GM23248 (cell line): ENCODE results near the gene FAM163B. TPM values are rescaled to one million over a fixed set of nuclear protein-coding genes. Genes with fewer than 3 reads are reported as not detected.
"Not testable (repeated sequence)": the region's sequence is repeated elsewhere in the genome, so short reads cannot be mapped to it uniquely, and the experiment has no call there.

Source experiments
- DNase-seq: peaks from one replicate; pipeline ENCODE4 v3.0.0-alpha.2; 2015
- H2AFZ ChIP-seq: fragments of 200-600 bp; sonication (generic); 2 replicates; pipeline ENCODE4 v1.6.1; 2016; ENCODE audit warnings: antibody characterized with exemption
- H3F3A ChIP-seq: fragments of 200-600 bp; sonication (generic); 2 replicates; pipeline ENCODE4 v1.6.1; 2016; ENCODE audit warnings: mild to moderate bottlenecking, antibody characterized with exemption, mixed run types; ENCODE audit not compliant: insufficient read depth
- H3K27ac ChIP-seq: fragments of 200-600 bp; sonication (generic); 2 replicates; pipeline ENCODE4 v1.5.1; 2016; ENCODE audit warnings: mild to moderate bottlenecking
- H3K27me3 ChIP-seq: fragments of 200-600 bp; sonication (generic); replicated peaks from 2 replicates; pipeline ENCODE4 v1.6.1; 2016; ENCODE audit warnings: mild to moderate bottlenecking; ENCODE audit not compliant: insufficient read depth
- H3K36me3 ChIP-seq: fragments of 200-600 bp; sonication (generic); 2 replicates; pipeline ENCODE4 v1.6.1; 2016; ENCODE audit warnings: low read depth, mild to moderate bottlenecking
- H3K4me1 ChIP-seq: fragments of 200-600 bp; sonication (generic); 2 replicates; pipeline ENCODE4 v1.6.1; 2016; ENCODE audit warnings: mild to moderate bottlenecking; ENCODE audit not compliant: insufficient read depth
- H3K4me2 ChIP-seq: fragments of 200-600 bp; sonication (generic); one replicate; pipeline ENCODE4 v1.6.1; 2016; ENCODE audit warnings: mild to moderate bottlenecking; ENCODE audit not compliant: unreplicated experiment
- H3K4me3 ChIP-seq: fragments of 200-600 bp; sonication (generic); 2 replicates; pipeline ENCODE4 v1.5.1; 2016; ENCODE audit warnings: mild to moderate bottlenecking
- H3K79me2 ChIP-seq: fragments of 200-600 bp; sonication (generic); 2 replicates; pipeline ENCODE4 v1.6.1; 2016; ENCODE audit warnings: mild to moderate bottlenecking; ENCODE audit not compliant: insufficient read depth
- H3K9ac ChIP-seq: fragments of 200-600 bp; sonication (generic); 2 replicates; pipeline ENCODE4 v1.6.1; 2016; ENCODE audit warnings: mild to moderate bottlenecking
- H3K9me2 ChIP-seq: fragments of 200-600 bp; sonication (generic); 2 replicates; pipeline ENCODE4 v1.6.1; 2016; ENCODE audit warnings: mixed run types, mild to moderate bottlenecking, moderate library complexity; ENCODE audit not compliant: insufficient read depth
- H3K9me3 ChIP-seq: fragments of 200-600 bp; sonication (generic); one replicate; pipeline ENCODE4 v1.6.1; 2017; ENCODE audit warnings: low read depth
- H4K20me1 ChIP-seq: fragments of 200-600 bp; sonication (generic); 2 replicates; pipeline ENCODE4 v1.6.0; 2016; ENCODE audit not compliant: insufficient read depth
- EZH2 ChIP-seq: fragments of 200-600 bp; sonication (generic); IDR thresholded peaks from 2 replicates; pipeline ENCODE4 v1.6.1; 2018; ENCODE audit warnings: antibody characterized with exemption, mild to moderate bottlenecking; ENCODE audit not compliant: insufficient read depth, poor library complexity, severe bottlenecking
- EZH2phosphoT487 ChIP-seq: fragments of 200-600 bp; sonication (generic); IDR thresholded peaks from 2 replicates; pipeline ENCODE4 v1.6.1; 2018; ENCODE audit warnings: antibody characterized with exemption, moderate library complexity, mild to moderate bottlenecking, low read depth; ENCODE audit not compliant: insufficient read depth
- WGBS, 2 experiments: methylation state at CpG; one replicate each; pipeline ENCODE4 v1.1.6; 2015 to 2017; ENCODE audit warnings: low lambda C conversion rate in 2 of 2, low coverage in 1 of 2; ENCODE audit errors: missing lambda C conversion rate in 2 of 2; 5-methylcytosine and 5-hydroxymethylcytosine counted together
- in situ Hi-C: fragments of 300-500 bp; cut with MboI; formaldehyde crosslinking; loops from 2 replicates; pipeline ENCODE4 v1.15.0; 2020
- polyA plus RNA-seq: library from polyadenylated mRNA; unstranded; fragments of >200 nt; fragmentation: Nextera tagmentation; extraction: Ambion mirVana; gene quantifications from 2 replicates; pipeline ENCODE4 v1.2.1, GENCODE V29; 2016
- total RNA-seq: library from RNA; depleted of rRNA; stranded (reverse); fragments of >200 nt; shearing (Covaris generic); gene quantifications from 2 replicates; pipeline ENCODE4 v1.2.3, GENCODE V29; 2014

FAM163B gene
- total and polyA plus RNA-seq, 2 experiments from 2014 or later: not detected

DNA sequence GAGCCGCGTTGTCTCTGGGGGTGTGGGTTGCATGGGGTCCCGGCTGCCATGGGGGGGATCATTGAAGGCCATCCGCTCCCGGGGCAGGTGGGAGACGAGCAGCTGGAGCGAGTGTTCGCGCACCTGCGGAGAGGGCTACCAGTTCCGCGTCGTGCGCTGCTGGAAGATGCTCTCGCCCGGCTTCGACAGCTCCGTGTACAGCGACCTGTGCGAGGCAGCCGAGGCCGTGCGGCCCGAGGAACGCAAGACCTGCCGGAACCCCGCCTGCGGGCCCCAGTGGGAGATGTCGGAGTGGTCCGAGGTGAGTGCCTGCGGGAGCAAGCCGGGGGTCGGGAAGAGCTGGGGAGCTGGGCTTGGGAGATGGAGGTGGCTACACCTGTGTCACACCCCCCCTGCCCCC is 41.0 kb downstream of the FAM163B start:
- Histone ChIP-seq H3K79me2 (no peaks in the 10 kb centered on the region), H3K27me3 (peaks cover 33% of the 10 kb centered on the region), H3K9me2 (no peaks in the 10 kb centered on the region), H4K20me1 (no peaks in the 10 kb centered on the region), H2AFZ (no peak overlapping the region), H3K4me2 (no peak overlapping the region), H3K9ac (no peak overlapping the region), H3K9me3 (no peaks in the 10 kb centered on the region), H3K4me1 (no peaks in the 10 kb centered on the region), H3F3A (no peaks in the 10 kb centered on the region), H3K27ac (no peak overlapping the region), H3K4me3 (no peak overlapping the region), H3K36me3 (no peaks in the 10 kb centered on the region)
- in situ Hi-C loops: no loop called here
- DNase-seq: no peak
- 94 to 98% methylated on average over 22 to 33 of the region's 33 CpGs for WGBS, 2 experiments
- no peak for TF ChIP-seq EZH2
- TF ChIP-seq EZH2phosphoT487: no peak

DNA sequence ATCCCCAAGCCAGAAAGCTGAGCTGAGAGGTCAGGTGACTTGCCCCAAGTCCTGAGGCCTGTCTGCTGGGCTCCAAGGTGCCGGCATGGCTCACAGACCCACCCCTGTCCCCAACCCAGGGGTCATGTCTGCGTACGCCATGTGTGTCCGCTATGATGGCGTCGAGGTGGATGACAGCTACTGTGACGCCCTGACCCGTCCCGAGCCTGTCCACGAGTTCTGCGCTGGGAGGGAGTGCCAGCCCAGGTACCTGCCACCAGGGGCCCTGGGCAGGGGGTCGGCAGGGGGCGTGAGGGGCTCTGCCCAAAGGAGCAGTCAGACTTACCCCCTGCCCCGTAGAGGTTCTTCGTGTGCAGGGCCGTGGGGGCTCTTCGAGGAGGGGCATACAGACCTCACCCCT is 42.4 kb downstream of the FAM163B start:
- Histone ChIP-seq H3F3A (no peaks in the 10 kb centered on the region), H3K4me1 (no peaks in the 10 kb centered on the region), H3K9me3 (no peaks in the 10 kb centered on the region), H3K27me3 (peaks cover 28% of the 10 kb centered on the region), H4K20me1 (no peaks in the 10 kb centered on the region), H3K4me2 (no peak overlapping the region), H3K4me3 (no peak overlapping the region), H3K79me2 (no peaks in the 10 kb centered on the region), H3K9me2 (no peaks in the 10 kb centered on the region), H3K27ac (no peak overlapping the region), H2AFZ (no peak overlapping the region), H3K36me3 (no peaks in the 10 kb centered on the region), H3K9ac (no peak overlapping the region)
- no peak for DNase-seq
- in situ Hi-C loops: no loop called here
- WGBS, 2 experiments: 86 to 90% methylated on average over 13 to 17 of the region's 17 CpGs
- no peak for TF ChIP-seq EZH2

DNA sequence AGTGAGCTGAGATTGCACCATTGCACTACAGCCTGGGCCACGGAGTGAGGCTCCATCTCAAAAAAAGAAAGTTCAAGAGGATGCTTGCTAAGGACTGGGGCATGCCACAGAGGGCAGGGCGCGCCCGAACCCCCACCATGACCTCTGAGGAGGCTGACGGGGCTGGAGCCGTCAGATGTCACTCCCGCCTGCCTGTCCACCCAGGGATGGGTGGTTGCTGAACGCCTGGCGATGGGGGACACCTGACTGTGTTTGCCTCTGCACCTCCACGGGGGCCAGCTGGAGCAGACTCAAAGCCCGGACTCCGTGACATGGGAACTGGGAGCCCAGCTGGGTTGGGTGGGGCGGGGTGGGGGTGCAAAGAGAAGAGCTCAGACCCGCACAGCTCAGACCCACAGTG is 42.8 kb downstream of the FAM163B start:
- H3K9ac ChIP-seq: no peak overlapping the region
- no peaks in the 10 kb centered on the region for H4K20me1 ChIP-seq
- no peaks in the 10 kb centered on the region for H3F3A ChIP-seq
- no peak for DNase-seq
- H3K4me1 ChIP-seq: no peaks in the 10 kb centered on the region
- 72 to 87% methylated on average over 13 to 14 of the region's 14 CpGs for WGBS, 2 experiments
- H3K79me2 ChIP-seq: no peaks in the 10 kb centered on the region
- H3K27ac ChIP-seq: no peak overlapping the region
- in situ Hi-C loops: no loop called here
- H3K4me2 ChIP-seq: no peak overlapping the region
- no peaks in the 10 kb centered on the region for H3K9me2 ChIP-seq
- H2AFZ ChIP-seq: no peak overlapping the region
- peaks cover 28% of the 10 kb centered on the region for H3K27me3 ChIP-seq
- no peak overlapping the region for H3K4me3 ChIP-seq
- no peaks in the 10 kb centered on the region for H3K9me3 ChIP-seq
- no peaks in the 10 kb centered on the region for H3K36me3 ChIP-seq
- TF ChIP-seq EZH2: no peak
- TF ChIP-seq EZH2phosphoT487: no peak

DNA sequence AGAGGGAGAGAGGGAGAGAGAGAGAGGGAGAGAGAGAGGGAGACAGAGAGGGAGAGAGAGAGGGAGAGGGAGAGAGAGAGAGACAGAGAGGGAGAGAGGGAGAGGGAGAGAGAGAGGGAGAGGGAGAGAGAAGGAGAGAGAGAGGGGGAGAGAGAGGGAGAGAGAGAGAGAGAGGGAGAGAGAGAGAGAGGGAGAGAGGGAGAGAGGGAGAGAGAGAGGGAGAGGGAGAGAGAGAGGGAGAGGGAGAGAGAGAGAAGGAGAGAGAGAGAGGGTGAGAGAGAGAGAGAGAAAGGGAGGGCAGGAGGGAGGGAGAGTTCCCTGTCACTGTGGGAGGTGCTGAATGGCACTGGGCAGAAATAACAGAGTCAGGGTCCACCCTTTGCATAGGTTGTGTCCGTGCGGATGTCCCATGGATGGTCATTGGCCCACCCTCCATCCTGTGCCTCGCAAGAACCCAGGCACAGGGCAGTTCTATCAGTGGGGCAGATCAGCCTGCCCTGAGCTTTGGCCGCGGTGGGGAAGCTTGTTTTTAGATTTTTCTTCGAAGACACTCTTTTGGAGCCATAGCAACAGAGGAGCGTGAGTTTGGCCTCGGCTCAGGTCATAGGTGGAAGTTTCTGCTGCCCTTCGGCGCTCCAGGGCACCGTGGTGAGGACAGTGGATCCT is 44.6 kb downstream of the FAM163B start:
- Histone ChIP-seq H3K36me3 (no peaks in the 10 kb centered on the region), H3K9me3 (no peaks in the 10 kb centered on the region), H3K27me3 (peaks cover 21% of the 10 kb centered on the region), H3K9me2 (no peaks in the 10 kb centered on the region), H3K4me3 (no peak overlapping the region), H4K20me1 (no peaks in the 10 kb centered on the region), H3K4me1 (no peaks in the 10 kb centered on the region), H3K4me2 (no peak overlapping the region), H3K79me2 (no peaks in the 10 kb centered on the region), H3K9ac (no peak overlapping the region), H2AFZ (no peak overlapping the region), H3K27ac (no peak overlapping the region), H3F3A (no peaks in the 10 kb centered on the region)
- 39 to 40% methylated on average over 9 to 11 of the region's 11 CpGs for WGBS, 2 experiments
- no peak for TF ChIP-seq EZH2phosphoT487
- no peak for TF ChIP-seq EZH2
- in situ Hi-C loops: no loop called here
- no peak for DNase-seq

DNA sequence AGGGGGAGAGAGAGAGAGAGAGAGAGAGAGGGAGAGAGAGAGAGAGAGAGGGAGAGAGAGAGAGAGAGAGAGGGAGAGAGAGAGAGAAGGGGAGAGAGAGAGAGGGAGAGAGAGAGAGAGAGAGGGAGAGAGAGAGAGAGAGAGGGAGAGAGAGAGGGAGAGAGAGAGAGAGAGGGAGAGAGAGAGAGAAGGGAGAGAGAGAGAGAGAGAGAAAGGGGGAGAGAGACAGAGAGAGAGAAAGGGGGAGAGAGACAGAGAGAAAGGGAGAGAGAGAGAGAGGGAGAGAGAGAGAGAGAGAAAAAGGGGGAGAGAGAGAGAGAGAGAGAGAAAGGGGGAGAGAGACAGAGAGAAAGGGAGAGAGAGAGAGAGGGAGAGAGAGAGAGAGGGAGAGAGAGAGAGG is 45.4 kb downstream of the FAM163B start:
- H3F3A ChIP-seq, H2AFZ ChIP-seq, H4K20me1 ChIP-seq, DNase-seq, H3K27ac ChIP-seq, H3K9me3 ChIP-seq, H3K9me2 ChIP-seq, H3K9ac ChIP-seq, H3K36me3 ChIP-seq, H3K4me2 ChIP-seq, H3K4me3 ChIP-seq, H3K79me2 ChIP-seq, H3K4me1 ChIP-seq, in situ Hi-C loops: not testable (repeated sequence)
- H3K27me3 ChIP-seq: peaks cover 16% of the 10 kb centered on the region; the same call in 1 of the 2 replicates
